SH-SY5Y (cell line): Measurements from ENCODE around the gene ALDH3A1.

Experiments used
- GATA2 ChIP-seq: IDR thresholded peaks from 2 replicates; pipeline ENCODE4 v1.6.1; 2011; ENCODE audit warnings: mild to moderate bottlenecking, low read depth, low read length
- GATA3 ChIP-seq: IDR thresholded peaks from 2 replicates; pipeline ENCODE4 v1.6.1; 2011; ENCODE audit warnings: low read depth, mild to moderate bottlenecking, low read length, moderate library complexity

The ALDH3A1 gene

GRCh38 chr17:19752216-19753050 is 4.3 kb upstream of the ALDH3A1 start:
- TF ChIP-seq GATA2 (no peak), GATA3 (no peak)

- TF ChIP-seq GATA2 (no peak), GATA3 (no peak)
These were observed 2.7 kb upstream of the ALDH3A1 start for GRCh38 chr17:19750835-19751234.

GRCh38 chr17:19750020-19750572 is 2.0 kb upstream of the ALDH3A1 start:
- TF ChIP-seq GATA3 (no peak), GATA2 (no peak)

GRCh38 chr17:19748807-19749193 is 702 bp upstream of the ALDH3A1 start:
- no peak for TF ChIP-seq GATA3
- no peak for TF ChIP-seq GATA2

- TF ChIP-seq GATA2 (no peak), GATA3 (no peak)
These were observed 859 bp downstream of the ALDH3A1 start for GRCh38 chr17:19747159-19747719.

- TF ChIP-seq GATA3 (no peak), GATA2 (no peak)
These were observed 1.6 kb downstream of the ALDH3A1 start for GRCh38 chr17:19746517-19746916.

GRCh38 chr17:19744922-19745757 is 3.0 kb downstream of the ALDH3A1 start:
- TF ChIP-seq GATA3 (no peak), GATA2 (no peak)

- TF ChIP-seq GATA2 (no peak), GATA3 (no peak)
These were observed 3.6 kb downstream of the ALDH3A1 start for GRCh38 chr17:19744492-19744891.

GRCh38 chr17:19743101-19744100 is 4.7 kb downstream of the ALDH3A1 start:
- TF ChIP-seq GATA2 (no peak), GATA3 (no peak)

- TF ChIP-seq GATA3, result no peak
- no peak for TF ChIP-seq GATA2
These were observed 5.6 kb downstream of the ALDH3A1 start for GRCh38 chr17:19742495-19742894.

GRCh38 chr17:19741832-19742457 is 6.2 kb downstream of the ALDH3A1 start:
- TF ChIP-seq GATA2, result no peak

- TF ChIP-seq GATA2 (no peak), GATA3 (no peak)
These were observed 7.2 kb downstream of the ALDH3A1 start for GRCh38 chr17:19740933-19741332.
